Natural killer cell (primary cell): ENCODE results near the gene SDC3. TPM values are rescaled to one million over a fixed set of nuclear protein-coding genes. Genes with fewer than 3 reads are reported as not detected.

Source experiments
- ATAC-seq, 3 donors: fragments of 150-1000 bp in 2 of 3; fragments of 200-7000 bp in 1 of 3; cut with Tn5 transposase; 1 replicate in 1 of 3; 2 replicates in 2 of 3; pipeline ENCODE4 v1.10.0; 2021; ENCODE audit warnings: mild to moderate bottlenecking in 2 of 3, moderate library complexity in 2 of 3
- DNase-seq, 2 donors: peaks; one replicate each; pipeline versions ENCODE4 v3.0.0 to v3.0.0-alpha.2; 2013 to 2021; ENCODE audit warnings: mixed read lengths in 1 of 2
- H3K27ac ChIP-seq: one replicate; pipeline ENCODE4 v1.5.1; 2013; ENCODE audit warnings: mild to moderate bottlenecking, low read length
- H3K27me3 ChIP-seq: one replicate; pipeline ENCODE4 v1.6.1; 2013; ENCODE audit warnings: low read length; ENCODE audit not compliant: control insufficient read depth, insufficient read depth
- H3K36me3 ChIP-seq: one replicate; pipeline ENCODE4 v1.6.1; 2013; ENCODE audit warnings: low read length; ENCODE audit not compliant: control insufficient read depth, insufficient read depth
- H3K4me1 ChIP-seq: one replicate; pipeline ENCODE4 v1.6.1; 2013; ENCODE audit warnings: low read length; ENCODE audit not compliant: control insufficient read depth, insufficient read depth
- H3K4me3 ChIP-seq: one replicate; pipeline ENCODE4 v1.5.1; 2013; ENCODE audit warnings: low read length
- H3K9me3 ChIP-seq: one replicate; pipeline ENCODE4 v1.6.1; 2013; ENCODE audit warnings: low read length; ENCODE audit not compliant: control insufficient read depth, insufficient read depth
- H3K27ac Mint-ChIP-seq, 2 donors: one replicate each; pipeline ENCODE4 v1.8.0; 2022; ENCODE audit warnings: mild to moderate bottlenecking in 2 of 2, mixed read lengths in 2 of 2, moderate library complexity in 1 of 2
- H3K27me3 Mint-ChIP-seq, 2 donors: one replicate each; pipeline ENCODE4 v1.8.0; 2022; ENCODE audit warnings: low read depth in 2 of 2, mixed read lengths in 2 of 2
- H3K36me3 Mint-ChIP-seq: one replicate; pipeline ENCODE4 v1.8.0; 2022; ENCODE audit warnings: mixed read lengths
- H3K4me1 Mint-ChIP-seq, 2 donors: one replicate each; pipeline ENCODE4 v1.8.0; 2022; ENCODE audit warnings: mixed read lengths in 2 of 2
- H3K4me3 Mint-ChIP-seq: one replicate; pipeline ENCODE4 v1.8.0; 2022; ENCODE audit warnings: mild to moderate bottlenecking, moderate library complexity, mixed read lengths
- H3K9me3 Mint-ChIP-seq, 2 donors: one replicate each; pipeline ENCODE4 v1.8.0; 2022; ENCODE audit warnings: mixed read lengths in 2 of 2
- CTCF ChIP-seq: fragments of 200-600 bp; IDR thresholded peaks from one replicate; pipeline ENCODE4 v1.8.0; 2022; ENCODE audit warnings: antibody characterized with exemption
- WGBS: methylation state at CpG from one replicate; pipeline ENCODE4 v1.1.7; 2013; ENCODE audit warnings: missing lambda C conversion rate; ENCODE audit not compliant: insufficient coverage; 5-methylcytosine and 5-hydroxymethylcytosine counted together
- intact Hi-C: fragments of 100-400 bp; cut with micrococcal nuclease; formaldehyde crosslinking; loops from one replicate; pipeline ENCODE4 v1.14.2; 2022
- total RNA-seq, 4 donors: library from RNA; stranded (reverse); fragments of 120-200 nt in 1 of 4; gene quantifications; one replicate each; pipeline versions ENCODE4 v1.2.3 to v1.2.4, GENCODE V29; 2013 to 2022

SDC3 gene
- total RNA-seq, 3 donors from 2014 or later (not counting 1 experiment from before 2014, with no cell fraction given) = 0.33 to 0.63 TPM; not detected in 1

DNA sequence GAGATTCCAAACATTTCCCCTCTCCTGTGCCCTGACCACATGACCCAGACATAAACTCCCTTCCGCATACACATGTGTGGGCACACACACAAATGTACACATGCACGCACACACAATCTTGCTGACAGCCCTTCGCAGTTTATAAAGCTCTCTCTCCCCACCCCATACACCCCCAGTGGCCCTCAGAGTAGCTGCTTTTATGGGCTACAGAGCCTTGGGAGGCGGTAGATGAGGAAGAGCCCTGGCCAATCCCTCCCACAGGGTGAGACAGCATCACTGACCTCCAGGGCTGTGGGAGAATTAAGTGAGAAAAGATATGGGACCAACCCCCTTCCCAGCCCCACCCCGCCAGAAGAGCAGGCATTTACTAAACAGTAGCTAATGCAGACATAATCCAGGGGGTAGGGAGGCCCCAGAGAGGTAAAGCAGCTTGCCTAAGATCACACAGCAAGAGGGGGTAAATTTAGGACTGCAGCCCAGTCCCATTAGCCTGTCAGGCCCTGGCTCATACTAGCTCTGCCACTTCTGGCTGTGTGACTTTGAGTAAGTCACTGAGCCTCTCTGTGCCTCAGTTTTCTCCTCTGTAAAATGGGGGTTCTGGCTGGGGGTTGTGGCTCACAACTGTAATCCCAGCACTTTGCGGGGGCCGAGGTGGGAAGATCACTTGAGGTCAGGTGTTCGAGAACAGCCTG is 5.1 kb downstream of the SDC3 start:
- H3K4me3 ChIP-seq = no peak overlapping the region
- no peak for DNase-seq
- no peak overlapping the region for H3K4me3 Mint-ChIP-seq
- peaks cover 12% of the 10 kb centered on the region for H3K27me3 ChIP-seq
- H3K9me3 Mint-ChIP-seq = no peaks in the 10 kb centered on the region
- no peak overlapping the region for H3K27ac Mint-ChIP-seq
- H3K36me3 Mint-ChIP-seq = no peaks in the 10 kb centered on the region
- no peak for TF ChIP-seq CTCF
- 87% methylated on average over 5 of the region's 8 CpGs for WGBS
- H3K36me3 ChIP-seq = no peaks in the 10 kb centered on the region
- H3K4me1 Mint-ChIP-seq = peaks cover 0 to 5% of the 10 kb centered on the region in 2 donors
- H3K27ac ChIP-seq = no peak overlapping the region
- no peaks in the 10 kb centered on the region for H3K9me3 ChIP-seq
- intact Hi-C loops = no loop called here
- peaks cover 8% of the 10 kb centered on the region for H3K4me1 ChIP-seq
- no peak for ATAC-seq
- peaks cover 38 to 39% of the 10 kb centered on the region in 2 donors for H3K27me3 Mint-ChIP-seq

- intact Hi-C loops = no loop called here
- ATAC-seq (no peak), DNase-seq (no peak)
- Mint-ChIP-seq H3K36me3 (no peaks in the 10 kb centered on the region), H3K9me3 (no peaks in the 10 kb centered on the region), H3K4me3 (no peak overlapping the region), H3K27me3 (peaks cover 37 to 38% of the 10 kb centered on the region in 2 donors), H3K4me1 (peaks cover 0 to 4% of the 10 kb centered on the region in 2 donors), H3K27ac (no peak overlapping the region)
- Histone ChIP-seq H3K4me1 (peaks cover 4% of the 10 kb centered on the region), H3K36me3 (no peaks in the 10 kb centered on the region), H3K27ac (no peak overlapping the region), H3K9me3 (no peaks in the 10 kb centered on the region), H3K4me3 (no peak overlapping the region), H3K27me3 (peaks cover 8% of the 10 kb centered on the region)
- TF ChIP-seq CTCF = no peak
- WGBS = 73% methylated on average over 9 of the region's 9 CpGs
Measured at GRCh38 chr1:30902593-30903290, 5.8 kb downstream of the SDC3 start.

- ATAC-seq (no peak), DNase-seq (no peak)
- Histone ChIP-seq H3K4me3 (no peak overlapping the region), H3K4me1 (no peaks in the 10 kb centered on the region), H3K27ac (no peak overlapping the region), H3K27me3 (peaks cover 5% of the 10 kb centered on the region), H3K36me3 (no peaks in the 10 kb centered on the region), H3K9me3 (no peaks in the 10 kb centered on the region)
- intact Hi-C loops = no loop called here
- Mint-ChIP-seq H3K9me3 (no peaks in the 10 kb centered on the region), H3K4me1 (no peaks in the 10 kb centered on the region), H3K4me3 (no peak overlapping the region), H3K27ac (no peak overlapping the region), H3K36me3 (no peaks in the 10 kb centered on the region), H3K27me3 (peaks cover 30 to 34% of the 10 kb centered on the region in 2 donors)
- WGBS = 57% methylated on average over 10 of the region's 11 CpGs
- no peak for TF ChIP-seq CTCF
Measured at GRCh38 chr1:30901798-30902581, 6.6 kb downstream of the SDC3 start.
